Loucy (cell line): ENCODE results near the gene CRACDL.

Experiments used
- EZH2phosphoT487 ChIP-seq: fragments of 200-600 bp; IDR thresholded peaks from 2 replicates; pipeline ENCODE4 v1.6.1; 2018; ENCODE audit warnings: antibody characterized with exemption, mild to moderate bottlenecking, moderate library complexity, borderline replicate concordance
- TF ChIP-seq, protein P1 (sequence below): fragments of 200-600 bp; sonication (generic); conservative IDR thresholded peaks from 2 replicates; pipeline ENCODE4 v1.5.1; 2014; ENCODE audit warnings: mild to moderate bottlenecking, antibody characterized with exemption, low read length

DNA sequence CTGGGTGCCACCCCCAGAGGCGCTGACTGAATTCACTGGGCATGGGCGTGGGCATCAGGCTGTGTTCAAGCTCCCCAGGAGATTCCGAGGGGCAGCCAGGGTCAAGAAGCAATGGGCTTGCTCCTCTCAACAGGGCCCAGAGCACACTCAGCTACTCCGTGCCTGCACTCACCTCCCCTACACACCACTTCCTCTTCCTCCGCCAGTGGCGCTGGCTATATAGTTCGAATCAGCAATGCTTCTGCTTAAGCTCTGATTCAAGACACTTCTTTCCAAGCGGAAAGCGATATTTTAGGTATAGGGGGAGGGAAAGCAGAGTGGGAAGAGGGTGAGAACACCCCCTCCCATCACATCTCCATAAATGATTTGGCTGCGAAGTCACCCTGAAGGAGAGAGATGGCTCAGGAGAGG, 42.1 kb downstream of the CRACDL start:
- TF ChIP-seq, protein P1, sequence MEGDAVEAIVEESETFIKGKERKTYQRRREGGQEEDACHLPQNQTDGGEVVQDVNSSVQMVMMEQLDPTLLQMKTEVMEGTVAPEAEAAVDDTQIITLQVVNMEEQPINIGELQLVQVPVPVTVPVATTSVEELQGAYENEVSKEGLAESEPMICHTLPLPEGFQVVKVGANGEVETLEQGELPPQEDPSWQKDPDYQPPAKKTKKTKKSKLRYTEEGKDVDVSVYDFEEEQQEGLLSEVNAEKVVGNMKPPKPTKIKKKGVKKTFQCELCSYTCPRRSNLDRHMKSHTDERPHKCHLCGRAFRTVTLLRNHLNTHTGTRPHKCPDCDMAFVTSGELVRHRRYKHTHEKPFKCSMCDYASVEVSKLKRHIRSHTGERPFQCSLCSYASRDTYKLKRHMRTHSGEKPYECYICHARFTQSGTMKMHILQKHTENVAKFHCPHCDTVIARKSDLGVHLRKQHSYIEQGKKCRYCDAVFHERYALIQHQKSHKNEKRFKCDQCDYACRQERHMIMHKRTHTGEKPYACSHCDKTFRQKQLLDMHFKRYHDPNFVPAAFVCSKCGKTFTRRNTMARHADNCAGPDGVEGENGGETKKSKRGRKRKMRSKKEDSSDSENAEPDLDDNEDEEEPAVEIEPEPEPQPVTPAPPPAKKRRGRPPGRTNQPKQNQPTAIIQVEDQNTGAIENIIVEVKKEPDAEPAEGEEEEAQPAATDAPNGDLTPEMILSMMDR = no peak
- no peak for TF ChIP-seq EZH2phosphoT487
